Stimulated activated CD4-positive, alpha-beta T cell treated with anti-CD3 and anti-CD28 coated beads, Interleukin-12 subunit alpha, Interleukin-12 subunit beta, amount 100 ng/mL, for 48 hours (primary cell): Measurements from ENCODE around the gene METTL9.
"Not testable (repeated sequence)": the region's sequence is repeated elsewhere in the genome, so short reads cannot be mapped to it uniquely, and the experiment has no call there.

Source experiments
- DNase-seq, 3 donors: peaks; one replicate each; pipeline ENCODE4 v3.0.0-alpha.2; 2020; ENCODE audit warnings: low read depth in 2 of 3, low spot score in 1 of 3

METTL9 gene

GRCh38 chr16:21573506-21573905 lies 25.9 kb upstream of the METTL9 start:
- not testable (repeated sequence) for DNase-seq

GRCh38 chr16:21574372-21574771 lies 25.0 kb upstream of the METTL9 start:
- no peak for DNase-seq

GRCh38 chr16:21576323-21576722 lies 23.1 kb upstream of the METTL9 start:
- not testable (repeated sequence) for DNase-seq

GRCh38 chr16:21577487-21577886 lies 21.9 kb upstream of the METTL9 start:
- DNase-seq = not testable (repeated sequence)

GRCh38 chr16:21578311-21578710 lies 21.1 kb upstream of the METTL9 start:
- DNase-seq = not testable (repeated sequence)

GRCh38 chr16:21580131-21580530 lies 19.2 kb upstream of the METTL9 start:
- not testable (repeated sequence) for DNase-seq

GRCh38 chr16:21580807-21581206 lies 18.6 kb upstream of the METTL9 start:
- no peak for DNase-seq

- DNase-seq = no peak
Measured at GRCh38 chr16:21584817-21585216, 14.6 kb upstream of the METTL9 start.

GRCh38 chr16:21588593-21588992 lies 10.8 kb upstream of the METTL9 start:
- DNase-seq = not testable (repeated sequence)

GRCh38 chr16:21589551-21589950 lies 9.8 kb upstream of the METTL9 start:
- DNase-seq = no peak

GRCh38 chr16:21590287-21590686 lies 9.1 kb upstream of the METTL9 start:
- DNase-seq = no peak

GRCh38 chr16:21590796-21591195 lies 8.6 kb upstream of the METTL9 start:
- no peak for DNase-seq

GRCh38 chr16:21592191-21592590 lies 7.2 kb upstream of the METTL9 start:
- no peak for DNase-seq

GRCh38 chr16:21593530-21594289 lies 5.7 kb upstream of the METTL9 start:
- no peak for DNase-seq

GRCh38 chr16:21597561-21598030 lies 1.8 kb upstream of the METTL9 start:
- DNase-seq = no peak

GRCh38 chr16:21598206-21598605 lies 1.2 kb upstream of the METTL9 start:
- DNase-seq = no peak

- peak in 1 of 3 donors; percentile 15 for DNase-seq
Measured at GRCh38 chr16:21598701-21599121, 666 bp upstream of the METTL9 start.

- DNase-seq = no peak
Measured at GRCh38 chr16:21600031-21600773, 825 bp downstream of the METTL9 start.

GRCh38 chr16:21602785-21603184 lies 3.4 kb downstream of the METTL9 start:
- DNase-seq = no peak

GRCh38 chr16:21603928-21604327 lies 4.6 kb downstream of the METTL9 start:
- DNase-seq = no peak

- DNase-seq = not testable (repeated sequence)
Measured at GRCh38 chr16:21605848-21606247, 6.5 kb downstream of the METTL9 start.

- no peak for DNase-seq
Measured at GRCh38 chr16:21608639-21609328, 9.4 kb downstream of the METTL9 start.
